ENCODE data around the gene DUSP22. TPM values are rescaled to one million over a fixed set of nuclear protein-coding genes. Genes with fewer than 3 reads are reported as not detected.
"Not testable (repeated sequence)": the region's sequence is repeated elsewhere in the genome, so short reads cannot be mapped to it uniquely, and the experiment has no call there.

The DUSP22 gene
- total RNA-seq, 1 donor from 2014 or later = 25.3 TPM

DNA sequence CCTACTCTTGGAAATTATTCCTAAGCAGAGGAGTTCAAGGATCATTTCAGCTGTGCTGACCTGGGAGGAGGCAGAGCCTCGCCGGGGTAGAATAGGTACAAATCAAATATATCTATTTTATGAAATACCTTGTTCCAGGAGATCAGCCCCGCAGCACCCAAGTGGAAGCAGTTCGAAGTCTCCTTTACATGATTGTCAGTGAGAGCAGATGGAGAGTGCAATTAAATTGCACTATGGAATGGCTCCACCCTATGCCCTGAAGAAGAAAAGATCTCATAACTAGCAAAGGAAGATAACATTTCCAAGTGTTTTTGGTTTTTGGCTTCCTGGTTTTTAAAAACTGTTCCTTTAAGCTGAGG is 31.4 kb downstream of the DUSP22 start:
- DNase-seq (ENCODE audit: low read depth, low spot score) = no peak

DNA sequence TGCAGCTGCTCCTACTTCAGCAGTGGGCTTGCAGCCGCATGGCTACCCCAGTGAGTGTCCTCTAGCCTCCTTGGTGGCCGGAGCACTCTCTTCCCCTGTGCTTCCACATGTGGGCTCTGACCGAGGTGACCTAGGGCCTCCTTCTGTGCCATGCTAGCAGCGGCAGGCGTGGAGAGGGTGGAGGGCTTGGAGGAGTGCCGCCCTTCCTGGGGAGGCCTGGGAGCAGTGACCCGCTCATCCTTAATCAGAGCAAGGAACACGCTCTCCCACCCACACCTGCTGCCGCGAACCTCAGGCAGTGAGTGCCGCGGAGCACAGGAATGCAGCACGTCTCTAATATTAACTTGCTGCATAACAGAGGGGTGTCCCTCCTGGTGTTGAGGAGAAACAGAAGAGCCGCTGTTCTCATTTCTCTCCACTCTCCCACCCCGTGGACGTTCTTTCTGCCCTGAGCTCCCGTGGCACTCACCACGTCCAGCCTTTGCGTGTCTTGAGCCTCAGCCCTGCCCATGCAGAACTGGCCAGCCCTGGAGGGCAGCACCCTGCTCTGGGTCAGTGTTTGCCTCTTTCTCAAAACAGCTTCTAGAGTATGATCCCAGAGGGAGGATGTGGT is 31.9 kb downstream of the DUSP22 start:
- DNase-seq (ENCODE audit: low read depth, low spot score) = no peak

DNA sequence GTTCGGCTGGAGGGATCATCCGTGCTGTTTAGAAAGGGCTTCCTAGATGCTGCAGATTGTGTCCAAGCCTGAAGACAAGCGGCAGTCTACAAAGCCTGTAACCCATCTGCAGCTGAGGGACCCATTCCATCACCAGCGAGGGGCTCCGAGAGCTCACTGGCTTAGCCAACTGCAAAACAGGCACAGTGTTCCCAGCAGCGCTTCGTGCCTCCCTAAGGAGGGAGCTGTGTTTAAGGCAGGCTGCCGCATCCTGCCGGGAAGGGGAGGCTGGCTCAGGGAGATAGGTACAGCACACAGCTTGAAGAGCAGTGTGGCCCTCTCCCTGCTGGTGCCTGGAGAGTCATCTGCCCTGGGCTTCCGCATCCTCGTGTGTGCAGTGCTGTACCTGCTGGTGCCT is 32.4 kb downstream of the DUSP22 start:
- DNase-seq (ENCODE audit: low read depth, low spot score) = no peak

DNA sequence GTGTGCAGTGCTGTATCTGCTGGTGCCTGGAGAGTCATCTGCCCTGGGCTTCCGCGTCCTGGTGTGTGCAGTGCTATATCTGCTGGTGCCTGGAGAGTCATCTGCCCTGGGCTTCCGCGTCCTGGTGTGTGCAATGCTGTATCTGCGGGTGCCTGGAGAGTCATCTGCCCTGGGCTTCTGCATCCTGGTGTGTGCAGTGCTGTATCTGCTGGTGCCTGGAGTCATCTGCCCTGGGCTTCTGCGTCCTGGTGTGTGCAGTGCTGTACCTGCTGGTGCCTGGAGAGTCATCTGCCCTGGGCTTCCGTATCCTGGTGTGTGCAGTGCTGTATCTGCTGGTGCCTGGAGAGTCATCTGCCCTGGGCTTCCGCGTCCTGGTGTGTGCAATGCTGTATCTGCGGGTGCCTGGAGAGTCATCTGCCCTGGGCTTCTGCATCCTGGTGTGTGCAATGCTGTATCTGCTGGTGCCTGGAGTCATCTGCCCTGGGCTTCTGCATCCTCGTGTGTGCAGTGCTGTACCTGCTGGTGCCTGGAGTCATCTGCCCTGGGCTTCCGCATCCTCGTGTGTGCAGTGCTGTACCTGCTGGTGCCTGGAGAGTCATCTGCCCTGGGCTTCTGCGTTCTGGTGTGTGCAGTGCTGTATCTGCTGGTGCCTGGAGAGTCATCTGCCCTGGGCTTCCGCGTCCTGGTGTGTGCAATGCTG is 33.0 kb downstream of the DUSP22 start:
- DNase-seq (ENCODE audit: low read depth, low spot score) = not testable (repeated sequence)

DNA sequence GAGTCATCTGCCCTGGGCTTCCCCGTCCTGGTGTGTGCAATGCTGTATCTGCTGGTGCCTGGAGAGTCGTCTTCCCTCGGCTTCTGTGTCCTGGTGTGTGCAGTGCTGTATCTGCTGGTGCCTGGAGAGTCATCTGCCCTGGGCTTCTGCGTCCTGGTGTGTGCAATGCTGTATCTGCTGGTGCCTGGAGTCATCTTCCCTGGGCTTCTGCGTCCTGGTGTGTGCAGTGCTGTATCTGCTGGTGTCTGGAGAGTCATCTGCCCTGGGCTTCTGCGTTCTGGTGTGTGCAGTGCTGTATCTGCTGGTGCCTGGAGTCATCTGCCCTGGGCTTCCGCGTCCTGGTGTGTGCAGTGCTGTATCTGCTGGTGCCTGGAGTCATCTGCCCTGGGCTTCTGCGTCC is 33.8 kb downstream of the DUSP22 start:
- DNase-seq (ENCODE audit: low read depth, low spot score) = not testable (repeated sequence)

DNA sequence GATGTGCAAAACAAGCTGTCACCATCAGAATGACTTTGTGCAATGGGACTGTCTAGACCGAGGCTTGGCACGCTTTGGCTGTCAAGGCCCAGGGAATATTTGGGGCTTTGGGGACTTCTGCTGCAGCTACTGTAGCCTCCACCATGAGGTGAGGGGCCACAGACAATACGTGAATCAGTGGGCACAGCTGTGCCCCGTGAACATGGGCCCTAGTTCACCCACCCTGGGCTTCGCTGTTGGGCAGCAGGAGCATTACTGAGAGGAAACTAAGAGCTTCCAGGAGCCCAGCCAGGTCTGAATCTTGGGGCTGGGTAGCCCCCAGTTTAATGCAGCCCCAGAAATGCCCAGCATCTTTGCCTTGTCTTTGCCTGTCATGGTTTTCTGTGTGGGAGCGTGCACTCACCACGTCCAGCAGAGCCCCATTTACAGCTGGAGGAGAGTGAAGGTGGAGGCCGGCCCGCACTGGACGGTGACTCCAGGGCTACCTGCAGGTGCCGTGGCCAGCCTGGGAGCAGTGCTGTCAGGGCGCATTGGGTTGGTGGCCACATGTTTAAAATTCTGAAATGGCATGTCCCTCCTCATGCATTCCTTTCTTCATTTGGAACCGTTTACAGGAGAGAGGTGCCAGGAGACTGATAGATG is 34.7 kb downstream of the DUSP22 start:
- no peak for DNase-seq (ENCODE audit: low read depth, low spot score)

DNA sequence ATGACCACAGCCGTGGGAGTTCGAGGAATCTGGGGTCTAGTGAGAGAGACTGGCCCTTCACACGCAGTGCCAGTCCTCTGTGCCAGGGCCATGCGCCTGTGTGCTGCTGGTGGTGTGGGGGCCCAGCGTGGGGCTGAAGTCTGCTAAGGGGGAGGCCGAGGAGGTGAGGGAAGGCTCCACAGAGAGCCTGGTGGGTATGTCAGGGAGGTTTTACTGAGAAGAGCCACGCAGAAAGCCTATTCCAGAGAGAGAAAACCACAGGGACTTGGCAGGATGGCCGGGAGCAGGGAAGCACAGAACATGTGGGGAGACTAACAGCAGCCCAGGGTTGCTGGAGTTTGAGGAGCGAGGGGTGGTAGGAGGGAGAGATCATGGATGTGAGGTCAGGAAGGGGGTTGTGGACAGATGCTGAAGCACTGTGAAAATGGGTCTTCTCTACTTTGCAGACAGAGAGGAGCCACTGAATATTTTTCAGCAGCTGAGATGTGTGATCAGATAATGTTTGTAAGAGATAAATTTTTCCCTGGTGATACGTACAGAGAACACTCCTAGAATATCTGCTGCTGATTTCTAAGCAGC is 35.3 kb downstream of the DUSP22 start:
- no peak for DNase-seq (ENCODE audit: low read depth, low spot score)

DNA sequence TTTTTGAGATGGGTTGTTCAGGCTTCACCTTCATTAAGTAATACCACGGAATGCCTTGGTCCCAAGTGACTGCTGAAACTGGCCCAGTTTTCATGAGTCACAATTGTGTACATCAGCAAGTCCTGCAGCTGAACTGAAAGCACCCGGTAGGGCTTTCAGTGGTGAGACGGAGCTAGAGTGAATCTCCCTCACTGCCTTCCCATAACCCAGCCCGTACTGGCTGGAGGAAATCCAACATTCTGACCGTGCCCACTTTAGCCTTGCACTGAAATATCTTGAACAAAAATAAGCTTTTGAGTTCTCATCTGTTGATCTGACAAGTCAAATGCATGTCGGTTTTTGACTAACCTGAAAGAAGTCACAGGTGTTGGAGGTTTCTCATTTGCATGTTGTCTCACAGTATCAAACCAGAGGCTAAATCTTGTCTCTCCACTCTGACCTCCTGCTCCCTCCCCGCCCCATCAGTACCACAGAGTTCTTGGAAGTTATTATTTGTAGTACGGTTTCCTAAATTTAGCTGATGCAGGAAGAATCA is 35.9 kb downstream of the DUSP22 start:
- no peak for DNase-seq (ENCODE audit: low read depth, low spot score)

DNA sequence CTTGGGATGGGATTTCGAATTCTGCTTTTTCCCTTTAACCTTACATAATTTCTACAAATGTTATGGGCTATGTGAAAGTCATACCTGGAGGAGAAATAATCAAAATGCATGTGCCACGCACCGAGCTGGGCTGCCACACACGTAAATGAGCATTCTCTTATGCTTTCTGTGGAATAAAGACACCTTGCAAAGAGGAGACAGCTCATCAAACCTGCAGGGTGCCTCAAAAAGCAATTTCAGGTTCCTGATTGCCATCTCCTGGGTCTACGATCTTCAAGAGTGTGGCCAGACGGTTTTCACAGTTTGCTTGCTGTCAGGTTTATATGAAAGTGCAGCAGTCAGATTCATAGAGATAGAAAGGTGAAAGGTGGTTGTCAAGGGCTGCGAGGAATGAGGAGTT is 36.6 kb downstream of the DUSP22 start:
- no peak for DNase-seq (ENCODE audit: low read depth, low spot score)

DNA sequence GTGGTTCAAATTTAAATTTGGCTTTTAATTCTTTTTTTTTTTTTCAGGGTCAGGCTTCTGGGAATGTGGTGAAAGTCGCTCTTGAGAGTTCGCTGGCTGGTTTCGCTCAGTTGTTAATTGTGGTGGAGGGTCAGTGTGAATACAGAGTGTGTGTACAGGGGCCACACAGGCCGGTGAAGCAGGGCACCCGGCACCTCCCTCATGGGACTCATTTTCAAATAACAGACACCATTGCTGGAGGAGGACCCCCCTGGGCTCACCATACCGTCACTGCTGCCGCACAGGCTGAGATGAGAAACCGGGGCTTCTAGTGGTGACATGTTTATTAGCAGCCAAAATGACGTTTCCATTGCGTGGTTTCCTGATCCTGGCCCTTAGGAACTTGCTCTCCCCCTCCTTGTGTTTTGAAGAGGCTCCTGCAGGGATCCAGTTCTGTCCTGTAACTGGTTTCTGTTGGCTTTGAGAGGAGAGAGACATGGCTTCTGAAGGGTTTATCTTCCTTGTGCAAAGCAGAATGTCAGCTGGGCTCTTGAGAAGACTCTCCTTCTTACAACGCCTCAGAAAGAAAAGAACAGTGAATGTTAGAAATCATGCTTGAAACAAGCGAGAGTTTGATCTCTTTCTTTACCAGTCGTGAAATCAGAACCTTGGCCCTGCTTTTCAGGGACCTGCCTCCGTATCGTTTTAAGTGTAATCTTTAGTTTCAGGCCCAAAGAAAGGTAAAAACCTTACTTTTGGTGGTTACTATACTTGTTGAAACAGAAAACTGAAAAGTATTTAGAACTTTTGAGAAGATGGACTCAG is 37.8 kb downstream of the DUSP22 start:
- no peak for DNase-seq (ENCODE audit: low read depth, low spot score)

DNA sequence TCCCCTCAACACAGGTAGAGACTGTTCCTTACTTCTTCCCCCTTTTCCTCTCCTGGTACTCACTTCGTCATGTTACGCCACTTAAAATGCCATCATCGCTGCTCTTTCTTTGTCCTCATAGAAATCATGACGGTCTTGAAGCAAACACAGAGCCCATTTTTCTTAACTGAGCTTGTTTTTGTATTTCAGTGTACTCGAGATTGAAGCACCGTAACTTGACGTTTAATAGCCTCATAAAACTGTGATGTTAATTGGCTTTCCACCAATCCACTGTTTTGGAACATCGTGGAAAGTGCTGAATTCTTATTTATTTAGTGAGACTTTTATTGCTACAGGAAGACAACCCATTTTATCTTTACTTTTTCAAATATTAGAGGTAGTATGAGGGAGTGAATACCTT is 38.7 kb downstream of the DUSP22 start:
- DNase-seq (ENCODE audit: low read depth, low spot score) = no peak

DNA sequence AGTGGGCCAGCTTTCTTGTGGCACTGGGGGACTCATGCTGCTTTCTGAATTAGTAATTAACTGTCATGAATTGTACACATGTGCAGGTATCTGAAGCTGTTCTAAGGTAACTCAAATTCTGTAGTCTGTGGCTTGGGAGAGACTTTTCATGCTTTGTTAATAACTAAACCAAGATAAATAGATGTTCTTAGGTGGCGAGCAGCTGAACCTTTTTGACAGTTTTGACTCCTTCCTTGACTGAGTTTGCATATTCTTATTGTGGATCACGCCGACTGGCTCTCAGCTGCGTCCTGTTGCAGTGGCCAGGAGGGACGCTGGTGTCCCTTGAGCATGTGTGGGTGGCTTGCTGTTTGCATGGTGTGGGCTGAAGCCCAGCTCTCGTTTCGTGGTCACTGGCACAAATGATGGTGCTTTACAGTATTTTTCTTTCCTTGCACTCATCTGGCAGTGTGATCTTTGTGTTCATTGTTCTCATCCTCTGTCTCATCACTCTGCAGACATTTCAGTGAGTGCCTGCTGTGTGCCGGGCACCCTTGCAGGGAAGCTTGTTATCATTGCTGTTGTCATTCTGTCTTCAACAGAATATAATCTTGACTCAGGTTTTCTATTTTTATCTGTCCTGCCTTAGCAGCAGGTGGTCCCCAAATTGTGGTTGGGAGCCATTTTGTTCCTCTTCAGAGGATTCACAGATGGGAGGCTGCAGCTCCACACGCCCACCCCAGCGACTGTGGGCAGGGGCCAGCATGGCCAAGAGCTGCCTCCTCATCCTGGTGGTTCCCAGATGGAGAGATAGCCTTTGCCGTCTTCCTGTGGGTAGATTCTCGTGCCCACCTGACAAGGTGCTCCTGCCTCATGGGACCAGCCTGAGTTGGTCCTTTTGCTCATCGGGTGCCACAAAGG is 39.6 kb downstream of the DUSP22 start:
- DNase-seq (ENCODE audit: low read depth, low spot score) = no peak

DNA sequence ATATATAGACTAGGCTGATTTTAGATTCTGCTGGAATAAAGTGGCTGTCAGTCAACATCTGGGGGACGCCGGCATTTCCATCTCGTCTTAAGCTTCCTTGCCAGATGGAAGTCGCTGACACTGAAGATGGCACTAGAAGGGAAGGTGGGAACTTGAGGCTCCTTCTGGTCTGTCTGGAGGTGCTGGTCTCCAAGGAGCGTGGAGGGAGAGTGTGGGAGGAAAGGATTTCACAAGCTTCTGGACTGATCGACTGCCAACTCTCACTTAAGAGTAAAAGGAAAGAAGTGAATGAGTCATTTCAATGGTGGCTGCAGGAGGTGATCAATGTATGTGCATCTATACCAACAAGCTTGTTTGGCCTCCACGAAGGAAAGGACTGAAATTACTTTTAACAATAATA is 40.4 kb downstream of the DUSP22 start:
- DNase-seq (ENCODE audit: low read depth, low spot score) = peak; percentile 45

DNA sequence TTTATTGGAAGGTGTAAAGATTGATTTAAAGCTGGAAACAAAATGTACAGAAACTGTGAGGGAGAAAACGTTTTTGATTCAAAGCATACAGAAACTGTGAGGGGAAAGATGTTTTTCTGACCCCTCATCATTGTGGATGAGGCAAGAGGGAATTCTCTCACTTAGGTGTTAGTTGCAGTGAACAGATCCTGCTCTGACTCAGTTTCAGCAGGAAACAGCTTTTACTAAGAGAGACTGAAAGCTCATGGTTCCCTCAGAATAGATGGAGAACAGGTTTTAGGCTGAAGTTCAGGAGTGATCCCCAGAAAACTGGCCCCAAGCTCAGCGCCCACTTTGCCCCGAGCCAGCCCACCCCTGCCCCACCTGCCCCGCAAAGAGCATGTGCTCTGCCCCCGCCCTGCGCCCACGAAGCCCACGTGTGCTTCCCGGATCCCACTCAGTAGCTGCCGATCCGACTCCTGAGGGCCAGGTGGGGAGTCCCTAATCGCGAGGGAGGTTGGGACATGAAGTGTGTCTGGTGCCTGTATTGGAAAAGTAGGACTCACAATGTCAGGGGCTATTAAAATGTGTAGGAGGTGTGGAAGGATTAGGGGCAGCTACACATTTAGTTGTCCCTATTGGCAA is 41.2 kb downstream of the DUSP22 start:
- no peak for DNase-seq (ENCODE audit: low read depth, low spot score)

DNA sequence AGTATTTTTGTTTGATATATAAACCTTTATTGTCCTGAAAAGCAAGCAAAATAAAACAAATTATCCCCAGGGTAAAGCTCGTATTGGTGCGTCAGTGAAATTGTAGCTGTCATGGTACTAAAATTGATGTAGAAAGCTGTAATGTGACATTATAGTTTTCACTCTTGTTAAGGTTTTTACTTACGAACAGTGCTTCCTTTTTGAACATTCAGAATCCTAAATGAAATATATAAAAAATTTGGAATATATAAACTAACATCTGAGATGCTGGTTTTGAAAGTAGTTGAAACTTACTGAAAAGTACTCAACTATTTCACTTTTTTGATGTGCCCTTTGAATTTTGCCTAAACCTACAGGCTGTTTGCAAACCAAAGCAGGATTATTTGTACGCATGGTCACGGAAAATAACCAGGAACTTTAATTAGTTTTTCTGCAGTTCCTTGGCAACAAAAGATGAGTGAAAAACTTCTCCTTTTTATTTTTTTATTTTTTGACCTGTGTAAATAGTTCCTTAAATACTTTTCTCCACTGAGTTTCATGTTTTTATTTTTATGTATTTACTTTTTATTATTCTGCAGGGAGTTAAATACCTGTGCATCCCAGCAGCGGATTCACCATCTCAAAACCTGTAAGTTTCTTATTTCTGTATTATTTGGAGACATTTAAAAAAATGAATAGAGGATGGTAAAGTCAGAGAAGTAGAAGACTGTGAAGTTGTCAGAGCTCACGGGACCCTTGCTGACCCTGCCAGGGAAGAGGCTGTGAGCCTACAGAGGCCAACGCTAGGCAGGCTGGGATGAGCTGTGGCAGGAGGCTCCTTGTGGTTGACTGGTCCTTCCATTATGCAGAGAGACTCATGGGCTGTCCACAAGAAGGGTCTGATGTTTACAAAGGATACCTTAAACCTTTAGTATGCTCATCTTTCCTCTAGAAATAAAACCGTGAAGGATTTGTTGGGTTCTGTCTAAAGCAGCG is 42.5 kb downstream of the DUSP22 start:
- no peak for DNase-seq (ENCODE audit: low read depth, low spot score)

DNA sequence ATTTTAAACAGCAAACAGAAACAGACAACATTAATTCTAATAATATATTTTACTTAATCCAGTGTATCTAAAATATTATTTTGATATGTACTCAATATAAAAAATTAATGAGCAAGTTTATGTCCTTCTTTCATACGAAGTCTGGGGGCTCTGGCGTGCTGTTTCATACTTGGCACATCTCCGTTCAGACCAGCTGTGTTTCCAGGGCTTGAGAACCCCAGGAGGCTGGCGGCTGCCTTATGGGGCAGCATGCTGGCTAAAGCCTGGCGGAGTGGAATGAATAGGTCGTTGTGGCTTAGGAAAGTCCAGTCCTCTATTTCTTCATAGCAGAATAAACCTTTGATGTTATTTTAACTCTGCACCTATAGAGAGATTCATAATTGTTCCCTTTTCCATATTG is 43.3 kb downstream of the DUSP22 start:
- no peak for DNase-seq (ENCODE audit: low read depth, low spot score)

DNA sequence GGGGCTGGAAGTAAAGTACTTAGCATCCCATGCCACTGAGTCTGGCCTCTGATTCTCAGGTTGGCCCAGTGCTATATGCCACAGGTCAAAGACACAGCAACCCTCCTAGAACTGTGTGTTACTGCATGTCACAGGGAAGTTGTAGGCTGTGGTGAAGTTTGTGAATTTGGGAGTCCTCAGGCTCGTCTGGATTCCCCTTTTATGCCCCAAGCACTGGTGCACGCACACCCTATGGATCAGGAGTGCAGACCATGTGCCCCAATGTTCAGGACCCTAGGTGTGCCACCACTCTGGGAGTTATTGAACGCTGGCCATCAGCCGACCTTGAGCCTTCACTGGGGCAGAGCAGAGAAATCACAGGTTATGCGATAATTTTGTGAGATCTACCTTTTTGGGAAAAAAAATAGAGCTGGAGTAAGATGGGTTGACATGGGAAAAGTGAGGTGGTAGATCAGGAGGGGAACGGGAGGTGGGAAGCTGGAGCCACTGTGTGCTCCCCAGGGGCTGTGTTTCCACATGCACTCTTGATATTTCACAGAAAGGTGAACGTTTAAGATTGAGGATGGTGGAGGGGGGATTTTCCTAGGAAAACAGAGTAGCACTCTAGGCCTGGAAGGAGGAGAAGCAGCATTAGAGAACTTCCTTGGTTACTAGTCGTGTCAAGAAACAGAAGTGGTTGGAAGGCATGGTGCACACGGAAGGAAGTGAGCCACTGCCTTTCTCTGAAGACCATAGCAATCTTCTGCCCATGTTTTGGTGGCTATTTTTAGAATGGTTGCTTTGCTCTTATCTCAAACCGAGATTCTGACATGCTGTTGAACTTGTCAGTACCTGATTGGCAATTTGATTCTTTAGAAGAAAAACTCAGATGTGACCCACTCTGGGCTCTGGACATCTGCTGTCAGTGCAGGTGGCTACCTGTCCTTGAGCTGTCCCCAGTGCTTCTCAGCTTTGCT is 44.1 kb downstream of the DUSP22 start:
- no peak for DNase-seq (ENCODE audit: low read depth, low spot score)

All from pulmonary artery endothelial cell (primary cell).